Endothelial cell of umbilical vein (primary cell): ENCODE results near the gene ETV6. TPM values are rescaled to one million over a fixed set of nuclear protein-coding genes. Genes with fewer than 3 reads are reported as not detected.
A peak's percentile ranks its signal among the peaks of the same experiment; 100 is the strongest.

ENCODE experiments used
- BruUV-seq: library from RNA; stranded (reverse); fragments of 400-500 nt; replicated peaks from 2 replicates; lab custom pipeline; 2021; lab: Mats Ljungman, UMichigan
- CTCF ChIA-PET: fragments of 300-600, 350-600 bp; sonication (Branson Sonifier 250); formaldehyde crosslinking; loops from one replicate; lab custom pipeline; 2021; ENCODE audit warnings: antibody characterized with exemption, inconsistent platforms; lab: Charles Lee
- POLR2A ChIA-PET: fragments of 300-600, 350-600 bp; sonication (Branson Sonifier 250); formaldehyde crosslinking; loops from one replicate; lab custom pipeline; 2021; ENCODE audit warnings: antibody characterized with exemption, inconsistent platforms; lab: Charles Lee
- DNase-seq: peaks from one replicate; pipeline ENCODE4 v3.0.0-alpha.2; 2011; ENCODE audit warnings: low read depth, low spot score
- FAIRE-seq: peaks from 2 replicates; lab custom pipeline; 2011; peaks lifted over from hg19 to GRCh38; lab: Jason Lieb, UNC
- H2AFZ ChIP-seq: 2 replicates; pipeline ENCODE4 v1.6.0; 2012; ENCODE audit warnings: low read depth, low read length, control low read depth, inconsistent platforms
- H3K27ac ChIP-seq: 2 replicates; pipeline ENCODE4 v1.5.1; 2011; ENCODE audit warnings: low read depth, mild to moderate bottlenecking, control low read depth, low read length, moderate library complexity; ENCODE audit not compliant: insufficient read depth
- H3K27me3 ChIP-seq, 2 experiments: 2 replicates each; pipeline versions ENCODE4 v1.6.0 to v1.6.1; 2011; ENCODE audit warnings: low read length in 2 of 2, mixed read lengths in 1 of 2; ENCODE audit not compliant: control insufficient read depth in 2 of 2, insufficient read depth in 2 of 2
- H3K36me3 ChIP-seq, 2 experiments: 2 replicates in 1 of 2; 3 replicates in 1 of 2; pipeline ENCODE4 v1.5.1; 2011; ENCODE audit warnings: low read length in 2 of 2, mild to moderate bottlenecking in 1 of 2, moderate library complexity in 1 of 2; ENCODE audit not compliant: control insufficient read depth in 2 of 2, insufficient read depth in 2 of 2; ENCODE audit errors: extremely low read depth in 1 of 2
- H3K4me1 ChIP-seq: 3 replicates; pipeline ENCODE4 v1.5.1; 2011; ENCODE audit warnings: mild to moderate bottlenecking, low read length; ENCODE audit not compliant: control insufficient read depth, insufficient read depth; ENCODE audit errors: extremely low read depth
- H3K4me2 ChIP-seq: 2 replicates; pipeline ENCODE4 v1.6.1; 2011; ENCODE audit warnings: low read length, control low read depth, mixed read lengths; ENCODE audit not compliant: insufficient read depth
- H3K4me3 ChIP-seq, 3 experiments: fragments of 200-600 bp in 1 of 3; sonication (generic), shearing (Covaris generic) in 1 of 3; replicated peaks in 1 of 3; 2 replicates each; pipeline ENCODE4 v1.5.1; 2011 to 2016; ENCODE audit warnings: control low read depth in 3 of 3, low read length in 3 of 3, mild to moderate bottlenecking in 2 of 3, inconsistent platforms in 1 of 3, low read depth in 1 of 3, moderate library complexity in 1 of 3; ENCODE audit not compliant: insufficient read depth in 1 of 3
- H3K79me2 ChIP-seq: 2 replicates; pipeline ENCODE4 v1.6.0; 2012; ENCODE audit warnings: low read length, inconsistent platforms; ENCODE audit not compliant: control insufficient read depth, insufficient read depth
- H3K9ac ChIP-seq: replicated peaks from 2 replicates; pipeline ENCODE3; 2011; ENCODE audit warnings: low read length, control low read depth; ENCODE audit not compliant: insufficient read depth; ENCODE audit errors: extremely low read depth
- H3K9me1 ChIP-seq: replicated peaks from 3 replicates; pipeline ENCODE4 v1.6.0; 2011; ENCODE audit warnings: mild to moderate bottlenecking, low read length; ENCODE audit not compliant: control insufficient read depth, insufficient read depth; ENCODE audit errors: extremely low read depth
- H3K9me3 ChIP-seq: replicated peaks from 2 replicates; pipeline ENCODE4 v1.5.1; 2012; ENCODE audit warnings: low read length, inconsistent platforms; ENCODE audit not compliant: control insufficient read depth, insufficient read depth
- H4K20me1 ChIP-seq: replicated peaks from 2 replicates; pipeline ENCODE3; 2011; ENCODE audit warnings: mild to moderate bottlenecking, low read length; ENCODE audit not compliant: control insufficient read depth, insufficient read depth; ENCODE audit errors: extremely low read depth
- EZH2 ChIP-seq: IDR thresholded peaks from 2 replicates; pipeline ENCODE4 v1.6.1; 2012; ENCODE audit warnings: borderline replicate concordance, low read depth, mild to moderate bottlenecking, moderate library complexity, low read length, inconsistent platforms; ENCODE audit not compliant: severe bottlenecking
- FOS ChIP-seq: IDR thresholded peaks from 2 replicates; pipeline ENCODE4 v1.6.1; 2011; ENCODE audit warnings: mild to moderate bottlenecking, low read length, moderate library complexity, borderline replicate concordance; ENCODE audit not compliant: insufficient read depth
- GATA2 ChIP-seq: IDR thresholded peaks from 2 replicates; pipeline ENCODE4 v1.7.0; 2011; ENCODE audit warnings: low read depth, mild to moderate bottlenecking, moderate library complexity, mixed read lengths, low read length; ENCODE audit not compliant: insufficient read length, insufficient read depth
- JUN ChIP-seq: IDR thresholded peaks from 2 replicates; pipeline ENCODE4 v1.6.1; 2011; ENCODE audit warnings: borderline replicate concordance, low read depth; ENCODE audit not compliant: insufficient read length, insufficient read depth
- POLR2AphosphoS5 ChIP-seq: IDR thresholded peaks from 2 replicates; pipeline ENCODE4 v1.6.1; 2012; ENCODE audit warnings: low read depth, mild to moderate bottlenecking, control low read depth, low read length, moderate library complexity; ENCODE audit not compliant: insufficient read depth
- dilution Hi-C: fragments of 300-500 bp; cut with MboI; formaldehyde crosslinking; loops from one replicate; pipeline ENCODE4 v1.15.0; 2019; ENCODE audit warnings: low sequenced_read_pairs; ENCODE audit not compliant: extremely low pct_ligation_motif_present
- intact Hi-C: fragments of 100-400 bp; cut with micrococcal nuclease; formaldehyde crosslinking; loops from one replicate; pipeline ENCODE4 v1.10.0; 2022
- polyA plus RNA-seq, 4 experiments: library from polyadenylated mRNA; depleted of rRNA in 3 of 4; stranded (reverse) in 3 of 4; unstranded in 1 of 4; fragments of >200 nt; gene quantifications; 2 replicates each; pipeline versions ENCODE4 v1.2.1 to v1.2.3, GENCODE V29; 2011 to 2012; ENCODE audit warnings: missing spikeins in 1 of 4
- total RNA-seq: library from RNA; stranded (reverse); gene quantifications from 2 replicates; pipeline ENCODE4 v1.2.3, GENCODE V29; 2021
- TF ChIP-seq, protein P1 (sequence below), 2 donors: IDR thresholded peaks; 1 replicate in 1 of 2; 2 replicates in 1 of 2; pipeline ENCODE4 v1.5.1; 2011; ENCODE audit warnings: low read length in 2 of 2, mild to moderate bottlenecking in 2 of 2, moderate library complexity in 2 of 2, control low read depth in 1 of 2, inconsistent platforms in 1 of 2, low read depth in 1 of 2; ENCODE audit not compliant: insufficient read depth in 1 of 2; ENCODE audit errors: extremely low read depth in 1 of 2
- TF ChIP-seq, protein P2 (sequence below): IDR thresholded peaks from 2 replicates; pipeline ENCODE4 v1.6.1; 2011; ENCODE audit not compliant: insufficient read depth, insufficient read length

ETV6 gene
- total and polyA plus RNA-seq, 2 donors (not counting 3 experiments of a cell fraction or from before 2014, with no cell fraction given), result 15.9 to 57.1 TPM

DNA sequence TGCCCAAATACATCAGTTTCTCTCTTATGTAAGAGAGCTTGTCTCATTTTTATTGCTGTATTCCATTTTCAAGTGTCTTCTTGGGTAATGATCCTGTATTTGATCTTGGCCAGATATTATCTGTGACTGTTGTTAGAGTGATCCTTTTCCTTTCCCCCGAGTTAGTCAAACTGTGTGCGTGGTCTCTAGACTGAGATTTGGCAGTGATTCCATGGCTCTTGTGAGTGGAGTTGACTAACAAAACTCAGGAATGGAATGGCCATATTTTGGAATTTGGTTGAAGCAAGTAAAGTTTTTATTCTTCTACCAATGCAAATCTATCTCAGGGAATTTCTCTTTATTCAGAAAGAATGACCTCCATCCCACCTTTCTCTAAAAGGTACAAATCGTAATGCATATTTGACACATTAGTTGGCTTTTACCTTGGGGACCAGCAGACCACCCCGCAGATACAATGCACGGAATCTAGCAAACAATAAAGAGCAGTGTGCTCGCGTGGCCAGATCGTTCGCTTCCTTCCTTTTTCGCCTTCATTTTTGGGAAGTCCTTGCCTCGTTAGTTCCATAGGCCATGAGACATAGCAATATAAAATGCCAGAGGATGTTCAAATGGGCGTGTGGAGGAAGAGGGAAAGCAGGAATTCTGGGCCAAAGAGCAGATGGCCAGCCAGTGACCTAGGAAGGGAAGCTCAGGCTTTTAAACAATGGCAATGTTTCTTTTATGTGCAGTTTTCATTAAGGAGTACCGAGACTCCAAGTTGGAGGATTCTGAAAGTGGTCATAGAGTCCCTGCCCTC lies 24.4 kb downstream of the ETV6 start:
- Histone ChIP-seq H3K79me2 (peaks cover 93% of the 10 kb centered on the region), H2AFZ (no peak overlapping the region), H3K4me2 (peak overlapping the region; percentile 64), H3K27ac (peak overlapping the region; percentile 55), H3K9me3 (no peaks in the 10 kb centered on the region), H4K20me1 (peaks cover 9% of the 10 kb centered on the region), H3K9me1 (no peaks in the 10 kb centered on the region), H3K4me1 (peaks cover 37% of the 10 kb centered on the region), H3K36me3 (peaks cover 0 to 10% of the 10 kb centered on the region in 2 experiments), H3K9ac (no peak overlapping the region), H3K27me3 (no peaks in the 10 kb centered on the region), H3K4me3 (peak overlapping the region in 1 of 3 experiments; percentile 18)
- FAIRE-seq, result peak; percentile 95
- peak; percentile 76 for DNase-seq
- ChIA-PET CTCF (interaction anchor here (0.8 to 2.2 kb wide), 7 partner anchors 10 to 359 kb away, joined by 3 to 9 read pairs (median 3); no protein-coding TSS in a partner anchor), POLR2A (interaction anchor here (0.7 kb wide), 1 partner anchor 89 kb away, joined by 3 read pairs; no protein-coding TSS in a partner anchor)
- BruUV-seq, result no TSS peak
- intact Hi-C loops (loop anchor here (1.0 to 2.0 kb wide), 3 partner anchors 23 to 125 kb away; no protein-coding TSS in a partner anchor), dilution Hi-C loops (no loop called here)
- TF ChIP-seq GATA2 (no peak), JUN (peak; percentile 3), FOS (peak; percentile 29), EZH2 (no peak), POLR2AphosphoS5 (peak; percentile 31)
- TF ChIP-seq, protein P1, sequence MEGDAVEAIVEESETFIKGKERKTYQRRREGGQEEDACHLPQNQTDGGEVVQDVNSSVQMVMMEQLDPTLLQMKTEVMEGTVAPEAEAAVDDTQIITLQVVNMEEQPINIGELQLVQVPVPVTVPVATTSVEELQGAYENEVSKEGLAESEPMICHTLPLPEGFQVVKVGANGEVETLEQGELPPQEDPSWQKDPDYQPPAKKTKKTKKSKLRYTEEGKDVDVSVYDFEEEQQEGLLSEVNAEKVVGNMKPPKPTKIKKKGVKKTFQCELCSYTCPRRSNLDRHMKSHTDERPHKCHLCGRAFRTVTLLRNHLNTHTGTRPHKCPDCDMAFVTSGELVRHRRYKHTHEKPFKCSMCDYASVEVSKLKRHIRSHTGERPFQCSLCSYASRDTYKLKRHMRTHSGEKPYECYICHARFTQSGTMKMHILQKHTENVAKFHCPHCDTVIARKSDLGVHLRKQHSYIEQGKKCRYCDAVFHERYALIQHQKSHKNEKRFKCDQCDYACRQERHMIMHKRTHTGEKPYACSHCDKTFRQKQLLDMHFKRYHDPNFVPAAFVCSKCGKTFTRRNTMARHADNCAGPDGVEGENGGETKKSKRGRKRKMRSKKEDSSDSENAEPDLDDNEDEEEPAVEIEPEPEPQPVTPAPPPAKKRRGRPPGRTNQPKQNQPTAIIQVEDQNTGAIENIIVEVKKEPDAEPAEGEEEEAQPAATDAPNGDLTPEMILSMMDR (IDR thresholded peaks at IDR 0.05; ENCODE audit: extremely low read depth in 1 of 2, insufficient read depth in 1 of 2, low read depth in 1 of 2, low read length in 2 of 2), result no peak
- TF ChIP-seq, protein P2, sequence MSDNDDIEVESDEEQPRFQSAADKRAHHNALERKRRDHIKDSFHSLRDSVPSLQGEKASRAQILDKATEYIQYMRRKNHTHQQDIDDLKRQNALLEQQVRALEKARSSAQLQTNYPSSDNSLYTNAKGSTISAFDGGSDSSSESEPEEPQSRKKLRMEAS, result no peak
